Lung (tissue), 12 donors: ENCODE measurements around the gene NTRK2. TPM values are rescaled to one million over a fixed set of nuclear protein-coding genes. Genes with fewer than 3 reads are reported as not detected.

ENCODE experiments used
- ATAC-seq: fragments of 200-7000 bp; cut with Tn5 transposase; one replicate; pipeline ENCODE4 v1.9.1; 2020; ENCODE audit warnings: moderate number of reproducible peaks; ENCODE audit not compliant: insufficient read depth, low FRiP score
- DNase-seq, 3 donors: peaks; one replicate each; pipeline ENCODE4 v3.0.0-alpha.2; 2013 to 2017
- H3K27ac ChIP-seq, 2 donors: one replicate each; pipeline ENCODE4 v1.5.1; 2013; ENCODE audit warnings: mild to moderate bottlenecking in 2 of 2, moderate library complexity in 2 of 2, control low read depth in 1 of 2, inconsistent platforms in 1 of 2, low read depth in 1 of 2, low read length in 1 of 2
- H3K27me3 ChIP-seq, 3 donors: one replicate each; pipeline ENCODE4 v1.5.1; 2013; ENCODE audit warnings: low read length in 2 of 3; ENCODE audit not compliant: control insufficient read depth in 3 of 3, insufficient read depth in 3 of 3
- H3K36me3 ChIP-seq, 4 donors: one replicate each; pipeline ENCODE4 v1.5.1; 2013; ENCODE audit warnings: low read length in 4 of 4, mild to moderate bottlenecking in 1 of 4, moderate library complexity in 1 of 4; ENCODE audit not compliant: control insufficient read depth in 4 of 4, insufficient read depth in 4 of 4
- H3K4me1 ChIP-seq, 5 donors: one replicate each; pipeline ENCODE4 v1.5.1; 2013; ENCODE audit warnings: low read length in 5 of 5, mild to moderate bottlenecking in 2 of 5, moderate library complexity in 1 of 5; ENCODE audit not compliant: control insufficient read depth in 5 of 5, insufficient read depth in 5 of 5
- H3K4me3 ChIP-seq: one replicate; pipeline ENCODE4 v1.5.1; 2013; ENCODE audit warnings: mild to moderate bottlenecking, control low read depth, moderate library complexity
- H3K9ac ChIP-seq, 2 donors: one replicate each; pipeline ENCODE4 v1.5.1; 2013; ENCODE audit warnings: low read length in 2 of 2, control low read depth in 1 of 2; ENCODE audit not compliant: insufficient read depth in 1 of 2
- H3K9me3 ChIP-seq, 4 donors: one replicate each; pipeline ENCODE4 v1.5.1; 2013; ENCODE audit warnings: low read length in 3 of 4, mild to moderate bottlenecking in 1 of 4, moderate library complexity in 1 of 4; ENCODE audit not compliant: control insufficient read depth in 4 of 4, insufficient read depth in 3 of 4
- WGBS, 2 donors: extraction: QIAGEN DNeasy Blood & Tissue Kit; methylation state at CpG; one replicate each; pipeline ENCODE4 v1.1.7; 2013; 5-methylcytosine and 5-hydroxymethylcytosine counted together
- polyA plus RNA-seq, 2 donors: library from polyadenylated mRNA; stranded (reverse); fragments of 200-250 nt; gene quantifications; one replicate each; pipeline ENCODE4 v1.2.1, GENCODE V29; 2013
- total RNA-seq, 2 donors: library from RNA; depleted of rRNA in 1 of 2; stranded (reverse); fragments of >200 nt in 1 of 2; gene quantifications; one replicate each; pipeline ENCODE4 v1.2.1, GENCODE V29; 2014 to 2021
- TF ChIP-seq, protein P1 (sequence below): IDR thresholded peaks from 2 replicates; pipeline ENCODE4 v1.5.1; 2012; ENCODE audit warnings: mild to moderate bottlenecking; ENCODE audit errors: control extremely low read depth, extremely low read depth
- donor health status: control.
- donor health status: control.
- donor health status: Bipolar disorder and iron deficiency.
- donor health status: healthy.
- donor health status: DM: yes; HTN: yes; CAD: no.

Gene NTRK2
- total and polyA plus RNA-seq, 4 donors = 0.33 to 14.4 (median 3.3) TPM

DNA sequence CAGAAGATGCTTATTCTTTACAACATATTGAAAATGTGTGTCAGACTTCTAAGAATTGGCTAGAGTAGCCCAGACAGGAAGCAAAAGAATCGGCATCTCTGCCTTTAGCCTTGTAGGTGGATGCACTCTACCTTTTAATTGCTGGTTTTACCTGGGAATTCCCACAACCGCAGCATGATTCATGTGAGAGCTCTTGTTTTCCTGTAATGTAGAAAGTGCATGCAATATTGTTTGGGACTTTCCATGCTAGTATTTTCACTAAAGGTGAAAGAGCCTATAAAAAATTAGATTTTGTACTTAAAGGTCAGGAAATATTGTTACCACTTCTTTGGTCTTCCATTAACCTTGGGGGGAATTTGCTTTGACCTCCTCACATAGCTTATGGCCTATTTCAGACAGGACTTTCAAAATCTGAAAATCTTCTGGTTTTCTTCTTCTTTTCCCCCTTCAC is 89.8 kb downstream of the NTRK2 start:
- Histone ChIP-seq H3K27me3 (peaks cover 0 to 3% (median 0%) of the 10 kb centered on the region in 3 donors), H3K36me3 (no peaks in the 10 kb centered on the region), H3K9ac (no peak overlapping the region), H3K4me1 (peaks cover 0 to 3% (median 2%) of the 10 kb centered on the region in 5 donors), H3K9me3 (no peaks in the 10 kb centered on the region), H3K27ac (no peak overlapping the region), H3K4me3 (no peak overlapping the region)
- DNase-seq (no peak), ATAC-seq (no peak)
- 52 to 79% methylated on average over 2 of the region's 2 CpGs for WGBS, 2 donors
- TF ChIP-seq, protein P1, sequence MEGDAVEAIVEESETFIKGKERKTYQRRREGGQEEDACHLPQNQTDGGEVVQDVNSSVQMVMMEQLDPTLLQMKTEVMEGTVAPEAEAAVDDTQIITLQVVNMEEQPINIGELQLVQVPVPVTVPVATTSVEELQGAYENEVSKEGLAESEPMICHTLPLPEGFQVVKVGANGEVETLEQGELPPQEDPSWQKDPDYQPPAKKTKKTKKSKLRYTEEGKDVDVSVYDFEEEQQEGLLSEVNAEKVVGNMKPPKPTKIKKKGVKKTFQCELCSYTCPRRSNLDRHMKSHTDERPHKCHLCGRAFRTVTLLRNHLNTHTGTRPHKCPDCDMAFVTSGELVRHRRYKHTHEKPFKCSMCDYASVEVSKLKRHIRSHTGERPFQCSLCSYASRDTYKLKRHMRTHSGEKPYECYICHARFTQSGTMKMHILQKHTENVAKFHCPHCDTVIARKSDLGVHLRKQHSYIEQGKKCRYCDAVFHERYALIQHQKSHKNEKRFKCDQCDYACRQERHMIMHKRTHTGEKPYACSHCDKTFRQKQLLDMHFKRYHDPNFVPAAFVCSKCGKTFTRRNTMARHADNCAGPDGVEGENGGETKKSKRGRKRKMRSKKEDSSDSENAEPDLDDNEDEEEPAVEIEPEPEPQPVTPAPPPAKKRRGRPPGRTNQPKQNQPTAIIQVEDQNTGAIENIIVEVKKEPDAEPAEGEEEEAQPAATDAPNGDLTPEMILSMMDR = no peak

- DNase-seq (no peak), ATAC-seq (no peak)
- peaks cover 0 to 3% (median 2%) of the 10 kb centered on the region in 5 donors for H3K4me1 ChIP-seq
- peaks cover 0 to 3% (median 0%) of the 10 kb centered on the region in 3 donors for H3K27me3 ChIP-seq
- H3K9me3 ChIP-seq = no peaks in the 10 kb centered on the region
- no peak overlapping the region for H3K4me3 ChIP-seq
- H3K36me3 ChIP-seq = no peaks in the 10 kb centered on the region
- WGBS, 2 donors = 83 to 87% methylated on average over 2 of the region's 2 CpGs
- H3K27ac ChIP-seq = no peak overlapping the region
- H3K9ac ChIP-seq = no peak overlapping the region
- TF ChIP-seq, protein P1 = no peak
These were observed 90.3 kb downstream of the NTRK2 start for GRCh38 chr9:84759804-84760203.

GRCh38 chr9:84761137-84761808 is 91.7 kb downstream of the NTRK2 start:
- H3K9me3 ChIP-seq = no peaks in the 10 kb centered on the region
- DNase-seq (no peak), ATAC-seq (no peak)
- 74 to 75% methylated on average over 2 of the region's 2 CpGs for WGBS, 2 donors
- H3K4me3 ChIP-seq = no peak overlapping the region
- H3K27ac ChIP-seq = no peak overlapping the region
- TF ChIP-seq, protein P1 = no peak
- no peak overlapping the region for H3K9ac ChIP-seq
- H3K4me1 ChIP-seq = peaks cover 0 to 3% (median under 1%) of the 10 kb centered on the region in 5 donors
- H3K27me3 ChIP-seq = peaks cover 0 to 3% (median 0%) of the 10 kb centered on the region in 3 donors
- no peaks in the 10 kb centered on the region for H3K36me3 ChIP-seq
